Measurements from ENCODE around the gene CYTH1.

DNA sequence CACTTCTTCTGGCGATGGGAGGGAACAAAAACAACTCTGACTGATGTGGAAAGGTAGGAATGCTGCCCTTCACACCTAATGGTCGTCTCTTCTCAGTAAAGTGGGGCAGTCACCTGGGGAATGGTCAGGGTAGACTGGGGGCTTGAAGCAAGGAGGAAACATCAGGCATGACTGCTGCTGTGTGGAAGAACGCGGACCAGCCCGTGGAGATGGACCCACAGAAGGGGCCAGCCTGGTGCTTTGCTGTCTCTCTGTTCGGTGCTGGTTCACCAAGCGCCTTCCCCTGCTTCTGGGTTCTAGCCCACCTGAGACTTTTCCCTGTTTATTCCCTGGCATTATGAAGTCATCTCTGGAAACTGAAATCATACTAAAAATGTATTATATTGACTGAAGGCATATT is 108.7 kb downstream of the CYTH1 start:
- TF ChIP-seq, protein P1, sequence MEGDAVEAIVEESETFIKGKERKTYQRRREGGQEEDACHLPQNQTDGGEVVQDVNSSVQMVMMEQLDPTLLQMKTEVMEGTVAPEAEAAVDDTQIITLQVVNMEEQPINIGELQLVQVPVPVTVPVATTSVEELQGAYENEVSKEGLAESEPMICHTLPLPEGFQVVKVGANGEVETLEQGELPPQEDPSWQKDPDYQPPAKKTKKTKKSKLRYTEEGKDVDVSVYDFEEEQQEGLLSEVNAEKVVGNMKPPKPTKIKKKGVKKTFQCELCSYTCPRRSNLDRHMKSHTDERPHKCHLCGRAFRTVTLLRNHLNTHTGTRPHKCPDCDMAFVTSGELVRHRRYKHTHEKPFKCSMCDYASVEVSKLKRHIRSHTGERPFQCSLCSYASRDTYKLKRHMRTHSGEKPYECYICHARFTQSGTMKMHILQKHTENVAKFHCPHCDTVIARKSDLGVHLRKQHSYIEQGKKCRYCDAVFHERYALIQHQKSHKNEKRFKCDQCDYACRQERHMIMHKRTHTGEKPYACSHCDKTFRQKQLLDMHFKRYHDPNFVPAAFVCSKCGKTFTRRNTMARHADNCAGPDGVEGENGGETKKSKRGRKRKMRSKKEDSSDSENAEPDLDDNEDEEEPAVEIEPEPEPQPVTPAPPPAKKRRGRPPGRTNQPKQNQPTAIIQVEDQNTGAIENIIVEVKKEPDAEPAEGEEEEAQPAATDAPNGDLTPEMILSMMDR (IDR thresholded peaks at IDR 0.05): no peak
- TF ChIP-seq POLR2A (IDR thresholded peaks at IDR 0.05): no peak
